ENCODE results near the gene TMEM147.

DNA sequence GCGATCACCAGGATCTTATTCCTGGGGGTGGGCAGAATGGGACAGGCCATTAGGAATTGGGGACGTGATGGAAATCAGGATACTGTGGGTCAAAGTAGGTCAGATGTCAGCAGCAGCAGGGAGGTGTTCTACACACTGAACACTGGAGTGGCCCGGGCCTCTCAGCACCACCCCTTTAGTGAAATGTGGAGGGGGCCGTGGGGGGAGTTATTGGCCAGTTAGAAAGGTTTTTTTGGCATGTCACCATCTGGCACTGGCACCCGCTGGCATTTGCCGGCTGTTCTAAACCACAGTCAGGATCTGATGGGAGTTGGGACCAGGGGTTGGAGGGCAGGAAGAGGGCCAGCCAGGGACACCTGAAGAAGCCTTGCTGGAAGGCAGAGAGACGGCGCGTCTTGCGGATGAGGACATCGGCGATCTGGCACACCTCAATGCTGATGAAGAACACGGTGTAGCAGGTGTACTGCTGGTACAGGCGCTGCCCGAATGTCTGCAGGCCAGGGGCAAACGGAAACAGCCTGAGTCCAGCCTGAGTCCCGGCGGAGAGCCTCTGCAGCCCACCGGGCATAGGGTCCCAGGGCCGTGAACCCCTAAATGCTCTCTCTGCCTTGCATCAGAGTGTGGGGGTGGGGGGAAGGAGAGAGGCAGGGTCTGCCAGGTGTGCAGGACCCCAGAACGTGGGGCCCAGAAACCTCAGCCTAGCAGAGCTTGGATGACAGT is 5.8 kb downstream of the TMEM147 start:
- TF ChIP-seq, protein P1, sequence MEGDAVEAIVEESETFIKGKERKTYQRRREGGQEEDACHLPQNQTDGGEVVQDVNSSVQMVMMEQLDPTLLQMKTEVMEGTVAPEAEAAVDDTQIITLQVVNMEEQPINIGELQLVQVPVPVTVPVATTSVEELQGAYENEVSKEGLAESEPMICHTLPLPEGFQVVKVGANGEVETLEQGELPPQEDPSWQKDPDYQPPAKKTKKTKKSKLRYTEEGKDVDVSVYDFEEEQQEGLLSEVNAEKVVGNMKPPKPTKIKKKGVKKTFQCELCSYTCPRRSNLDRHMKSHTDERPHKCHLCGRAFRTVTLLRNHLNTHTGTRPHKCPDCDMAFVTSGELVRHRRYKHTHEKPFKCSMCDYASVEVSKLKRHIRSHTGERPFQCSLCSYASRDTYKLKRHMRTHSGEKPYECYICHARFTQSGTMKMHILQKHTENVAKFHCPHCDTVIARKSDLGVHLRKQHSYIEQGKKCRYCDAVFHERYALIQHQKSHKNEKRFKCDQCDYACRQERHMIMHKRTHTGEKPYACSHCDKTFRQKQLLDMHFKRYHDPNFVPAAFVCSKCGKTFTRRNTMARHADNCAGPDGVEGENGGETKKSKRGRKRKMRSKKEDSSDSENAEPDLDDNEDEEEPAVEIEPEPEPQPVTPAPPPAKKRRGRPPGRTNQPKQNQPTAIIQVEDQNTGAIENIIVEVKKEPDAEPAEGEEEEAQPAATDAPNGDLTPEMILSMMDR (IDR thresholded peaks at IDR 0.05): no peak
- no peak for TF ChIP-seq POLR2A (IDR thresholded peaks at IDR 0.05)

Measured in upper lobe of left lung (tissue), 4 donors.